Activated CD4-positive, alpha-beta T cell treated with anti-CD3 and anti-CD28 coated beads, Interleukin-10, Interleukin-2, amounts not matched to agents 100 ng/mL and 50 ng/mL, durations not matched to agents 16 hours and 8 hours (primary cell): ENCODE measurements around the gene AUTS2.

Experiments used
- DNase-seq: peaks from one replicate; pipeline ENCODE4 v3.0.0-alpha.2; 2020

Gene AUTS2

DNA sequence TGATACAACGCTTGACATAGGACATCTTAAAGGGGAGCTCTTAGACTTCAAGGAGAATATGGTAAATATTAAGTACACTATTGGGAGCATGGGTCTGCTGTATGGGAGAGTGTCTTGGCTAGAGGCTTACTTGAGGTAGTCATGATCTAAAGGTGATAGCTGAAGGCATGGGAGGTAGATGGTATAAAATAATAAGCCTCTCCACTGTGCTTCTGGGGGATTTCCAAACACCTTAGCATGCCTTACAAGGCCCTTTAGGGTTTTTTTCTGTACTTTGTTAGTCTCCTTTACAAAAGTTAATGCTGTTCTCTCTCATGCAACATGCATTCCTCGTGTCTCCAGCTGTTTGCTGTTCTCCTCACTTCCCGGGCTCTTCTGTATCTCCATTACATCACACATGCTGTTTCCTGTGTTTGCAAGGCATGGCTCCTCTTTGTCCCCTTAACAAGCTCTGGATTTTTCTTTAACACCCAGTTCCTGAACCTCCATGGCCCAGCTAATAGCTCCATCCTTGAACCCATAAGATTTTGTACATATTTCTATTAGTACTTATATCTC lies 449.7 kb downstream of the AUTS2 start:
- no peak for DNase-seq

DNA sequence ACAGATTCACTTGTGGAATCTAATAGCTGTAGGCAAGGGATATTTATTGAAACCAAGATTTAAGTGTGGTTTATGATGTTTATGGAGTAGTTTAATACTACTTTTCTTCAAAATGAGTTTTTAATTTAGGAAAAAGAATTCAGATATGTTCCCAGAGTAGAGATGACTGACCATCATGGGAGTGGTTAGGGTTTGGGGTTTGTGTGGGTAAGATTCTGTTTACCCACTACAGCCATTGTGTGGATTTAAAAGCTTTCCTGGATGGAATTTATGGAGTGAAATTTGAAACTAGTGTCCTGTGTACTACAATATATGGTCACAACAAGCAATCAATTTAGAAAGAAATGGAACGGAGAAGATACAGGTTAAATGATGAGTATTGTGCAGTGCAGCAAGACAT lies 453.5 kb downstream of the AUTS2 start:
- no peak for DNase-seq

DNA sequence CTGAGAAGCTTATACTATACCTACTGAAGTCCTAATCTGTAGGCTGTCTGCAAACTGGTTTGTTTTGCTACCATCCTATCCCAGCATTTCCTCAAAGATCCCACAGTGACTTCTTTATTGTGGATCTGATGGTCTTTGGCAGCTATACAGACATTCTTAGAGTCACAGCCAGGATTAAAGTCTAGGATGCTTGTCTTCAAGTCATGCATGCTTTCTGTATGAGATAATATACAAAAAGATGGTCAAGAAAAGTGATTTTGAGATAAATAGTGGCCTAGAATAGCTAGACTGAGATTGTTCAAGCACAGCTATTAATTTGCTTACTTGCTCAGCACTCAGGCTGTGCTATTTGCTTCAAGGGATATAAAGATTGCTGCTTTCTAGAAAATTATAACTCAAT lies 454.4 kb downstream of the AUTS2 start:
- no peak for DNase-seq

DNA sequence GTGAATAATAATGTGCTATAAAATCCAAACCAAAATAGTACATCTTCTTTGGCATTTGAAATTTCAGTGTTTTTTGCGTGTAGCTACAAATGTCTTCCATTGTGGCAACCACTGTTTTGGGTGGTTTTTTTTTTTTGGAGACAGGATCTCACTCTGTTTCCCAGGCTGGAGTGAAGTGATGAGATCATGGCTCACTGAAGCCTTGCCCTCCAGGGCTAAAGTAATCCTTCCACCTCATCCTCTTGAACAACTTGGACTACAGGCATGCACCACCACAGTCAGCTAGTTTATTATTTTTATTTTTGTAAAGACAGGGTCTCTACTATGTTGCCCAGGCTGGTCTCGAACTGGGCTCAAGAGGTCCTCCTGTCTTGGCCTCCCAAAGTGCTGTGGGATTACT lies 455.1 kb downstream of the AUTS2 start:
- no peak for DNase-seq

DNA sequence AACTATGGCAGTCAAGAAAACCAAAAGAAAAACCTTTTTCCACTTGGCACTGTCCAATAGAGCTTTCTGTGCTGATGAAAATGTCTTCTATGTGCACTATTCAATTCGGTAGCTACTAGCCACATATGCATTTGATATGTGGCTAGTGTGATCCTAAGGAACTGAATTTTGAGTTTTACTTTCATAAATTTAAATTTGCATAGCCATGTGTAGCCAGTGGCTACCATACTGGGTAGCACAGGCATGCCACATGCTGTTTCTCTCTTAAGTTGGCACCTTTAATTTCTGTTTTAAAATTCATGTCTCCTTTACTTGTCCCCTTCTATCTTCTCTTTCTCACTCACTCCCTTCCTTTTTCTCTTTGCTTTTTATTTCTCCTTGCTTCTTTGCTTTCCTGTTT lies 455.7 kb downstream of the AUTS2 start:
- no peak for DNase-seq

- DNase-seq: no peak
Measured at GRCh38 chr7:70056363-70056762, 458.1 kb downstream of the AUTS2 start.

DNA sequence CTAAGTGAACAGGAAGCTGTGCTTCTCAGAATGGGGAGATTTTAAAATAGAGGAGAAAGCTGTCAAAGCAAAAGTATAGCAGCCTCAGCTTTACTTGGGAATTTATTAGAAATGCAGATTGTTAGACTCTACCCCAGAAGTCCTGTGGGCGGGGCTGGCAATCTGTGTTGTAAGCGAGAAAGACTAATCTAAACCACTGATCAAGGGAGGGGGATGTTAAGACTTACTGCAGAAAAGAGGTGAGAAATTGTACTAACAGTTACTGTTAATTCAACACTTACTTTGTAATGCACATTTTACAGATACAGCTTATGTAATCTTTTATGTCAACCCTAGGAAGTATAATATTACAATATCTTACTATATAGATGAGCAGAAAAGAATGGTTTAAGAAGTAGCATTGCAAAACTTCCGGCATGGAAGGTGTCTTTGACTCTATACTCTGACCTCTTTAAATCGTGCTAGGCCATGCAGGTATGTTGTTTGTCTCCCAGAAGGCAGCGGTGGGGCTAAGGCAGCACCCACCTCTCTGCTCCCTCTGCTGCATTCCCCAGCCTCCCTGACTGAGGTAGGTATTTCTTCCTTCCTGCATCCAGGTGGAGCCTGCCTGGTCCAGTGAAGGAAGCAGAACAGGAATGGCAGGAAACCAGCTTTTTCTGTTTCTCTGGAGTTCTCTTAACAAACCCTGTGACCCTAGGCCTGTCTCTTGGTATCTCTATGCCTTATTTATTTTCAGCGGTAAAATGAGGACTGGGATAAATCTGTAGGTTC lies 462.2 kb downstream of the AUTS2 start:
- no peak for DNase-seq

- no peak for DNase-seq
Measured at GRCh38 chr7:70063371-70063770, 465.1 kb downstream of the AUTS2 start.

DNA sequence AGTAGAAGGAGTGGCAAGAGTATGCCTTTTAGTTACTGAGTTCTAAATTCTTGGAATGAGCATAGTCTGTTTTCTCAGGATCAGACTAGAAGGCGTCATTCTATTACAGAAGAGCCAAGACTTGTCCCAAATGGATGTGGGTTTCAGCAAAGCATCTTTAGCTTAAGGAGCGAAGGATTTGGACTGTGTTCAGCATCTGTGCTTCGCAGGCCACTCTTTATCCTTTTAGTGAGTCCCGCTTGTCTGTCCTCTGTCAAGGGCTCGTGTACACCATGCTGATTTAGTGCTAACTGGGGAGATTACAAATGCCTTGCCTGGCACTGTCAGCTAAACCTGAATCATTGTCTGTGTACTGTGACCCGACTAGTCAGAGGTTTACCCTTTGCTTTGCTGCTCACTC lies 465.7 kb downstream of the AUTS2 start:
- no peak for DNase-seq

GRCh38 chr7:70066844-70067243 lies 468.6 kb downstream of the AUTS2 start:
- DNase-seq: no peak

DNA sequence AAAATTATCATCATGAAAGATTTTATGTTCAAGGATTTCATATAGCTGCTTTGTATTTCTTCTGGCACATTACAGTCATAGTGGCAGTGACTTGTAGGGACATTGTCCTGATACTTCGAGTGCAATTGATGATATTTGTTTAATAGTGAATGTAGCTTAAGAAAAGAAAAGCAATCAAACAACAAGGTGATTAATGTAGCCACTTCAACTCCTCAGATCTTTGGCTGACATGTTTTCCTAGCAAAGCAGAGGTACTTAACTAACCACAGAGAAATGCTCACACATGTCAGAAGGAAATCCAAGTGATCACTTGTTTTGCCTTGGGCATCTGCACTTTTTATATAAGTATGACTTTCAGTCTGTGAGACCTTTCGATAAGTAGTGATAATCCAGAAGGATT lies 470.3 kb downstream of the AUTS2 start:
- DNase-seq: no peak

GRCh38 chr7:70069977-70070376 lies 471.7 kb downstream of the AUTS2 start:
- no peak for DNase-seq

- no peak for DNase-seq
Measured at GRCh38 chr7:70071766-70072165, 473.5 kb downstream of the AUTS2 start.

DNA sequence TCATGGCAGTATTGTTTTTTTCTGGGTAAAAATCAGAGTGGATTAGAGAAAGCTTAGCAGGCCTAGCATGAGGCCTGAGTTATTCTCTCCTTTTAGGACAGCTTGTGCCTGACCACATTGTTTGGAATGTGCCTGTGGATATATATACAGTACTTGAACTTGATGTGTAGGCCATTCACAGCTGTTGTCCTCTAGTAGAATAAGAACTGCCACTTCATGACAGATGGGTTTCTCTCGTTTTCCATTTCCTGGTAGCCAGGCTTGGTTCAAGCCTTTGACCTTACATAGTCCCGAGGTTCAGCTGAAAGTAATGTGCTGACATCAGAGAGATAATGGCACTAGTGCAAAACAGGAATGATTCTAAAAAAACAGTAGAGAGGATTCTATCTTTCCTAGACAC lies 473.9 kb downstream of the AUTS2 start:
- no peak for DNase-seq

GRCh38 chr7:70076325-70076724 lies 478.1 kb downstream of the AUTS2 start:
- DNase-seq: no peak

GRCh38 chr7:70082099-70082611 lies 483.9 kb downstream of the AUTS2 start:
- DNase-seq: no peak

- no peak for DNase-seq
Measured at GRCh38 chr7:70091362-70091761, 493.1 kb downstream of the AUTS2 start.

- DNase-seq: no peak
Measured at GRCh38 chr7:70092314-70093204, 494.3 kb downstream of the AUTS2 start.

- DNase-seq: no peak
Measured at GRCh38 chr7:70093205-70093904, 495.1 kb downstream of the AUTS2 start.

DNA sequence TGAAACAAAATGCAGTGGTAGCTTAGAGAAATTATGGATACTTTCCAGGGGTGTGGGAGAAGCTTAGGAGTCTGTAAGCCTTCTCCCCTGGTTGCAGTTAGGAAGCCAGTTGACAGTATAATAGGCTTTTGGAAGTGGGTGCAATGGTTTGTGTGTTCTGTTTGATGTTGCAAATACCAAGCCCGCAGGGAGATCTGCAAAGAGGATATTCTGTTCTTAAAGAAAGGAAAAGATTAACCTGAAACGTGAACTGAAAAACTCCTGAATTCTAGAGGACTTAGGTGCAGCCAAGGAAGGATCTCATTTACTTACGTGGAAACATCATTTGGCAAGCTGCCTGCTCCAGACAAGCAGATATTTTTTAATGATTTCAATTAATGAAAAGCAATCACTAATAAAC lies 496.6 kb downstream of the AUTS2 start:
- DNase-seq: no peak

DNA sequence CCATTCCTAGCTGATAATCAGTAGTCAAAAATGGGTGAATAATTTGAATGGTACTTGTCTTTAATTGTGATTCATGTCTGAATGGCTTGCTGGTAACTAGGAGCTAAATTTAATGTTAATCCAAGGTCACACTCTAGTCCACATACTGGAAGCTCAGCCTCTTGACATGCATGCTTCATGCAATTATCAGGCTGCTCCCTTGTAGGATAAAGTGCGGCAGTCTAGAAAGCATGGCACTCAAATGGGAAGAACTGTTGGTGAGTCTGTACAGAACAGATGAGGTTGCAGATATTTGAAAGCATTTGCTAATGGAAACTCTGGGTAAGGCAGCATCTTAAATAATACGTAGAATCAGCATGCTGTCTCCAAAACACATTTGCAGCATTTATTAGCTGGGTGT lies 499.4 kb downstream of the AUTS2 start:
- no peak for DNase-seq

DNA sequence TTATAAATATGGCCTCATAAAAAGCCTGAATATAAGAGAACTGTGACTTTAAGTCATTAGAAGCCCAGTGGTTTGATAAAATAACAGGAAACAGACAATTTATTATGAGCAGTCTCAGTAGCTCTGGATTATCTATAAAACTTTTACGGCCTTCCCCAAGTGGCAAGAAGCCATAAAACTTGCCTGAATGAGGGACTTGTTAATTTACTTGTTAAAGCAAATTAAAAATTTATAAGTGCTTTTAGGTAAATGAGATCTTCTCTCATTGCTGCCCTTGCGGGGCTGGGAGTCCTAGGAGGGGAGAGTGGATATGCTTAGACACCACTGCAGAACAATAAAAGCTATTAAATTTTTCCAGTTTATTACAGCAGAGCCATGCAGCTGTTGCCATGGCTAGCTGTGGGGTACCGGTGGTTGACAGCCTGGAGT lies 499.9 kb downstream of the AUTS2 start:
- no peak for DNase-seq
